Gastrocnemius medialis (tissue), 4 donors: ENCODE results near the gene SP3. TPM values are rescaled to one million over a fixed set of nuclear protein-coding genes. Genes with fewer than 3 reads are reported as not detected.
"Not testable (repeated sequence)": the region's sequence is repeated elsewhere in the genome, so short reads cannot be mapped to it uniquely, and the experiment has no call there.

ENCODE experiments used
- ATAC-seq, 2 donors: fragments of 150-250 bp; one replicate each; pipeline ENCODE4 v1.9.1; 2016
- DNase-seq, 2 donors: peaks; one replicate each; pipeline ENCODE4 v3.0.0-alpha.2; 2019
- H3K27ac ChIP-seq, 4 donors: fragments of 200-600 bp; sonication (generic); 1 replicate in 1 of 4; 2 replicates in 3 of 4; pipeline ENCODE4 v1.5.1; 2016 to 2018; ENCODE audit warnings: mild to moderate bottlenecking in 2 of 4, moderate library complexity in 1 of 4
- H3K27me3 ChIP-seq, 3 donors: fragments of 200-600 bp; sonication (generic) in 2 of 3; 1 replicate in 1 of 3; 2 replicates in 2 of 3; pipeline versions ENCODE4 v1.5.1 to v1.6.0; 2016 to 2019; ENCODE audit warnings: mild to moderate bottlenecking in 1 of 3, moderate library complexity in 1 of 3
- H3K36me3 ChIP-seq, 2 donors: fragments of 200-600 bp; sonication (generic) in 1 of 2; one replicate each; pipeline ENCODE4 v1.5.1; 2017 to 2018
- H3K4me1 ChIP-seq, 2 donors: fragments of 200-600 bp; sonication (generic) in 1 of 2; one replicate each; pipeline ENCODE4 v1.5.1; 2016 to 2017; ENCODE audit warnings: mild to moderate bottlenecking in 2 of 2
- H3K4me3 ChIP-seq, 4 donors: fragments of 200-600 bp; sonication (generic) in 3 of 4; 1 replicate in 1 of 4; 2 replicates in 3 of 4; pipeline ENCODE4 v1.5.1; 2016 to 2019; ENCODE audit warnings: mild to moderate bottlenecking in 2 of 4
- H3K9me3 ChIP-seq, 3 donors: fragments of 200-600 bp; sonication (generic) in 2 of 3; 1 replicate in 1 of 3; 2 replicates in 2 of 3; pipeline ENCODE4 v1.5.1; 2016 to 2019
- CTCF ChIP-seq, 5 experiments: fragments of 450-650 bp in 3 of 5; fragments of 200-600 bp in 2 of 5; sonication (generic) in 2 of 5; IDR thresholded peaks in 4 of 5; conservative IDR thresholded peaks in 1 of 5; 1 replicate in 4 of 5; 2 replicates in 1 of 5; pipeline ENCODE4 v1.5.1; 2016 to 2019; ENCODE audit warnings: antibody characterized with exemption in 5 of 5, mild to moderate bottlenecking in 3 of 5, moderate library complexity in 3 of 5
- POLR2A ChIP-seq, 2 donors: fragments of 450-650 bp; IDR thresholded peaks; one replicate each; pipeline ENCODE4 v1.6.1; 2017; ENCODE audit warnings: antibody characterized with exemption in 2 of 2, mild to moderate bottlenecking in 2 of 2, moderate library complexity in 2 of 2
- in situ Hi-C, 4 donors: fragments of 200-750 bp; cut with MboI; loops; one replicate each; pipeline versions ENCODE4 v1.15.0 to v1.8.0; 2017; ENCODE audit warnings: low sequenced_read_pairs in 4 of 4
- intact Hi-C: fragments of 100-400 bp; cut with DNase I; formaldehyde crosslinking; loops from one replicate; pipeline ENCODE4 v1.15.1; 2023; ENCODE audit warnings: low total_unique reads
- total RNA-seq, 4 donors: library from RNA; depleted of rRNA; stranded (reverse); fragments of >200 nt; gene quantifications; one replicate each; pipeline versions ENCODE4 v1.1.0 to v1.2.3, GENCODE V29; 2016

SP3 gene
- total RNA-seq, 4 donors from 2014 or later: 47.9 to 68.9 (median 58.7) TPM

GRCh38 chr2:173896755-173897154, 68.4 kb downstream of the SP3 start:
- DNase-seq (no peak), ATAC-seq (no peak)
- H3K36me3 ChIP-seq: no peaks in the 10 kb centered on the region
- no peaks in the 10 kb centered on the region for H3K27me3 ChIP-seq
- no peak overlapping the region for H3K4me3 ChIP-seq
- H3K4me1 ChIP-seq: no peaks in the 10 kb centered on the region
- in situ Hi-C loops: loop anchor here in 1 of 4 donors (25.0 kb wide), 1 partner anchor 141 kb away; no protein-coding TSS in a partner anchor
- TF ChIP-seq POLR2A (IDR thresholded peaks at IDR 0.05) (no peak), CTCF (IDR thresholded peaks at IDR 0.05 in 4 of 5, conservative IDR thresholded peaks at IDR 0.05 in 1 of 5) (no peak)
- H3K9me3 ChIP-seq: no peaks in the 10 kb centered on the region
- intact Hi-C loops: no loop called here
- no peak overlapping the region for H3K27ac ChIP-seq

GRCh38 chr2:173892341-173892740, 72.8 kb downstream of the SP3 start:
- H3K9me3 ChIP-seq: no peaks in the 10 kb centered on the region
- intact Hi-C loops: no loop called here

GRCh38 chr2:173891315-173892037, 73.7 kb downstream of the SP3 start:
- TF ChIP-seq CTCF (IDR thresholded peaks at IDR 0.05 in 4 of 5, conservative IDR thresholded peaks at IDR 0.05 in 1 of 5) (no peak), POLR2A (IDR thresholded peaks at IDR 0.05) (no peak)
- in situ Hi-C loops (loop anchor here in 1 of 4 donors (25.0 kb wide), 1 partner anchor 146 kb away; no protein-coding TSS in a partner anchor), intact Hi-C loops (no loop called here)
- DNase-seq: no peak
- H3K4me3 ChIP-seq: no peak overlapping the region
- H3K27ac ChIP-seq: no peak overlapping the region
- no peaks in the 10 kb centered on the region for H3K9me3 ChIP-seq
- ATAC-seq: no peak
- no peaks in the 10 kb centered on the region for H3K36me3 ChIP-seq
- H3K4me1 ChIP-seq: no peaks in the 10 kb centered on the region
- peaks cover 0 to 5% (median 0%) of the 10 kb centered on the region in 3 donors for H3K27me3 ChIP-seq

More at GRCh38 chr2:173892341-173892740, 72.8 kb downstream of the SP3 start:
- ATAC-seq (no peak), DNase-seq (no peak)
- Histone ChIP-seq H3K36me3 (no peaks in the 10 kb centered on the region), H3K4me3 (no peak overlapping the region), H3K27ac (no peak overlapping the region), H3K4me1 (no peaks in the 10 kb centered on the region), H3K27me3 (peaks cover 0 to 5% (median 0%) of the 10 kb centered on the region in 3 donors)
- in situ Hi-C loops: loop anchor here in 1 of 4 donors (25.0 kb wide), 1 partner anchor 145 kb away; no protein-coding TSS in a partner anchor
- TF ChIP-seq CTCF (IDR thresholded peaks at IDR 0.05 in 4 of 5, conservative IDR thresholded peaks at IDR 0.05 in 1 of 5): no peak
- TF ChIP-seq POLR2A (IDR thresholded peaks at IDR 0.05): no peak

- H3K27me3 ChIP-seq, DNase-seq, H3K27ac ChIP-seq, intact Hi-C loops, ATAC-seq, H3K36me3 ChIP-seq, H3K4me3 ChIP-seq, H3K4me1 ChIP-seq, H3K9me3 ChIP-seq: not testable (repeated sequence)
- in situ Hi-C loops: loop anchor here in 2 of 4 donors (10.0 to 25.0 kb wide), 2 partner anchors 148 to 155 kb away; no protein-coding TSS in a partner anchor
Measured at GRCh38 chr2:173889464-173889863, 75.7 kb downstream of the SP3 start.

GRCh38 chr2:173886613-173887012, 78.6 kb downstream of the SP3 start:
- Histone ChIP-seq H3K9me3 (no peaks in the 10 kb centered on the region), H3K27ac (no peak overlapping the region), H3K27me3 (peaks cover 0 to 5% (median 0%) of the 10 kb centered on the region in 3 donors), H3K36me3 (no peaks in the 10 kb centered on the region), H3K4me1 (peaks cover 0 to 3% of the 10 kb centered on the region in 2 donors), H3K4me3 (no peak overlapping the region)
- TF ChIP-seq CTCF (IDR thresholded peaks at IDR 0.05 in 4 of 5, conservative IDR thresholded peaks at IDR 0.05 in 1 of 5): no peak
- TF ChIP-seq POLR2A (IDR thresholded peaks at IDR 0.05): no peak
- ATAC-seq (no peak), DNase-seq (no peak)
- in situ Hi-C loops: loop anchor here in 2 of 4 donors (10.0 to 25.0 kb wide), 2 partner anchors 151 to 158 kb away; no protein-coding TSS in a partner anchor
- intact Hi-C loops: no loop called here
